H4 (cell line): ENCODE data around the gene TRIM5. TPM values are rescaled to one million over a fixed set of nuclear protein-coding genes. Genes with fewer than 3 reads are reported as not detected.

ENCODE experiments used
- DNase-seq: peaks from one replicate; pipeline ENCODE4 v3.0.0-alpha.2; 2015; ENCODE audit warnings: low spot score
- total RNA-seq: library from RNA; depleted of rRNA; stranded (reverse); fragments of >200 nt; shearing (Covaris generic); gene quantifications from 2 replicates; pipeline ENCODE4 v1.2.3, GENCODE V29; 2014; rRNA removed

Gene TRIM5
- total RNA-seq, 1 experiment from 2014 or later: 36.5 TPM

- peak; percentile 84 for DNase-seq
Measured at GRCh38 chr11:5624489-5625279, 60.2 kb downstream of the TRIM5 start, which contains the start of gene TRIM34. TSS of gene TRIM34 (plus strand) at chr11:5625001. CDS start at chr11:5632332, 7,331 bp downstream.

- no peak for DNase-seq
Measured at GRCh38 chr11:5622802-5623201, 62.1 kb downstream of the TRIM5 start.

GRCh38 chr11:5621580-5621979, 63.3 kb downstream of the TRIM5 start:
- no peak for DNase-seq

GRCh38 chr11:5620651-5621521, 64.0 kb downstream of the TRIM5 start:
- DNase-seq: peak; percentile 89

- no peak for DNase-seq
Measured at GRCh38 chr11:5618807-5619206, 66.1 kb downstream of the TRIM5 start.

Other genes starting within 250 kb of the TRIM5 start
- gene OR51I1, start 243.6 kb downstream of the TRIM5 start, total RNA-seq: 0.45 TPM in 1 of 2 replicates, not detected in the other
- not detected in 2 replicates for gene OR51I2, start 235.8 kb downstream of the TRIM5 start, total RNA-seq
- not detected in 2 replicates for gene OR52D1, start 196.4 kb downstream of the TRIM5 start, total RNA-seq
- not detected in 2 replicates for gene UBQLN3, start 175.1 kb downstream of the TRIM5 start, total RNA-seq
- not detected in 2 replicates for gene UBQLNL, start 168.4 kb downstream of the TRIM5 start, total RNA-seq
- not detected in 2 replicates for gene OR52H1, start 136.5 kb downstream of the TRIM5 start, total RNA-seq
- not detected in 2 replicates for gene OR52B6, start 104.2 kb downstream of the TRIM5 start, total RNA-seq
- 6.4 and 11.2 TPM in 2 replicates for gene TRIM6, start 88.4 kb downstream of the TRIM5 start, total RNA-seq
- 14.4 and 19.1 TPM in 2 replicates for gene TRIM34, start 60.1 kb downstream of the TRIM5 start, total RNA-seq
- gene TRIM22, start 4.7 kb upstream of the TRIM5 start, total RNA-seq: 62.8 and 69.6 TPM in 2 replicates
- not detected in 2 replicates for gene OR56B1, start 51.4 kb upstream of the TRIM5 start, total RNA-seq
- not detected in 2 replicates for gene OR52N4, start 69.2 kb upstream of the TRIM5 start, total RNA-seq
- not detected in 2 replicates for gene OR52N5, start 98.3 kb upstream of the TRIM5 start, total RNA-seq
- not detected in 2 replicates for gene OR52N1, start 106.2 kb upstream of the TRIM5 start, total RNA-seq
- not detected in 2 replicates for gene OR52N2, start 123.8 kb upstream of the TRIM5 start, total RNA-seq
- gene OR52E6, start 156.8 kb upstream of the TRIM5 start, total RNA-seq: not detected in 2 replicates
- not detected in 2 replicates for gene OR52E8, start 172.6 kb upstream of the TRIM5 start, total RNA-seq
- gene OR52E4, start 195.6 kb upstream of the TRIM5 start, total RNA-seq: not detected in 2 replicates
- gene OR52E5, start 208.1 kb upstream of the TRIM5 start, total RNA-seq: not detected in 2 replicates